K562 (cell line): Measurements from ENCODE around the gene BPHL. TPM values are rescaled to one million over a fixed set of nuclear protein-coding genes. Genes with fewer than 3 reads are reported as not detected.
A peak's percentile ranks its signal among the peaks of the same experiment; 100 is the strongest.

Source experiments
- ATAC-seq: fragments of 200-7000 bp; cut with Tn5 transposase; 3 replicates; pipeline ENCODE4 v1.9.1; 2020; ENCODE audit warnings: moderate library complexity
- BruUV-seq: library from RNA; stranded (reverse); fragments of 400-500 nt; replicated peaks from 2 replicates; lab custom pipeline; 2021; lab: Mats Ljungman, UMichigan
- CTCF ChIA-PET: fragments of 300-600 bp; formaldehyde crosslinking; extraction: SDS; loops from one replicate; lab custom pipeline; 2021; ENCODE audit warnings: low intra/inter-chr PET ratio; lab: Yijun Ruan, JAX
- POLR2A ChIA-PET: fragments of 300-600, 350-650 bp; sonication (Branson Sonifier 250); formaldehyde crosslinking; extraction: SDS; loops from one replicate; lab custom pipeline; 2021; ENCODE audit warnings: antibody characterized with exemption, inconsistent platforms; lab: Yijun Ruan, JAX
- DNase-seq, 4 experiments: peaks; one replicate each; pipeline versions ENCODE4 v3.0.0 to v3.0.0-alpha.2; 2011 to 2018; ENCODE audit warnings: low spot score in 3 of 4, mixed read lengths in 3 of 4; ENCODE audit errors: extremely low read depth in 1 of 4
- FAIRE-seq: peaks from 2 replicates; lab custom pipeline; 2011; peaks lifted over from hg19 to GRCh38; lab: Jason Lieb, UNC
- H2AFZ ChIP-seq: 2 replicates; pipeline ENCODE4 v1.6.0; 2011; ENCODE audit warnings: low read depth, low read length, control low read depth, inconsistent platforms
- H3K27ac ChIP-seq: fragments of 200-600 bp; 3 replicates; pipeline ENCODE4 v1.8.0; 2011; ENCODE audit warnings: low read depth, mild to moderate bottlenecking, control low read depth, inconsistent platforms, low read length, moderate library complexity, mixed read lengths; ENCODE audit errors: extremely low read depth
- H3K27me3 ChIP-seq, 2 experiments: fragments of 300-600 bp in 1 of 2; 2 replicates in 1 of 2; 3 replicates in 1 of 2; pipeline versions ENCODE4 v1.6.0 to v1.8.0; 2011; ENCODE audit warnings: inconsistent platforms in 2 of 2, low read length in 2 of 2, mild to moderate bottlenecking in 1 of 2, mixed read lengths in 1 of 2, moderate library complexity in 1 of 2; ENCODE audit not compliant: control insufficient read depth in 2 of 2, insufficient read depth in 2 of 2
- H3K36me3 ChIP-seq: fragments of 300-600 bp; 3 replicates; pipeline ENCODE4 v1.8.0; 2011; ENCODE audit warnings: mild to moderate bottlenecking, low read length, inconsistent platforms; ENCODE audit not compliant: control insufficient read depth, insufficient read depth
- H3K4me1 ChIP-seq, 2 experiments: fragments of 200-600 bp in 1 of 2; replicated peaks in 1 of 2; 2 replicates in 1 of 2; 3 replicates in 1 of 2; pipeline versions ENCODE4 v1.5.1 to v1.8.0; 2011; ENCODE audit warnings: inconsistent platforms in 2 of 2, low read length in 2 of 2, mild to moderate bottlenecking in 1 of 2, mixed read lengths in 1 of 2, moderate library complexity in 1 of 2; ENCODE audit not compliant: control insufficient read depth in 2 of 2, insufficient read depth in 2 of 2
- H3K4me2 ChIP-seq: 2 replicates; pipeline ENCODE4 v1.6.1; 2011; ENCODE audit warnings: low read length, control low read depth, inconsistent platforms, mixed read lengths; ENCODE audit not compliant: insufficient read depth
- H3K4me3 ChIP-seq: fragments of 200-600 bp; sonication (generic), shearing (Covaris generic); 2 replicates; pipeline ENCODE4 v1.5.1; 2016; ENCODE audit warnings: control low read depth, inconsistent platforms
- H3K79me2 ChIP-seq: fragments of 200-600 bp; 3 replicates; pipeline ENCODE4 v1.8.0; 2011; ENCODE audit warnings: low read length, inconsistent platforms; ENCODE audit not compliant: control insufficient read depth, insufficient read depth
- H3K9ac ChIP-seq, 2 experiments: 2 replicates each; pipeline versions ENCODE4 v1.6.0 to v1.6.1; 2011; ENCODE audit warnings: low read depth in 2 of 2, low read length in 2 of 2, control low read depth in 1 of 2, inconsistent platforms in 1 of 2, mild to moderate bottlenecking in 1 of 2, mixed read lengths in 1 of 2; ENCODE audit not compliant: insufficient read depth in 1 of 2
- H3K9me1 ChIP-seq: one replicate; pipeline ENCODE4 v1.6.0; 2011; ENCODE audit warnings: inconsistent platforms, mild to moderate bottlenecking, low read length, moderate library complexity; ENCODE audit not compliant: control insufficient read depth, insufficient read depth
- H3K9me3 ChIP-seq: replicated peaks from 2 replicates; pipeline ENCODE4 v1.5.1; 2011; ENCODE audit warnings: low read depth, low read length, inconsistent platforms; ENCODE audit not compliant: control insufficient read depth, insufficient read depth
- H4K20me1 ChIP-seq: replicated peaks from 2 replicates; pipeline ENCODE4 v1.6.1; 2011; ENCODE audit warnings: low read length, inconsistent platforms, mixed read lengths; ENCODE audit not compliant: control insufficient read depth, insufficient read depth
- BHLHE40 ChIP-seq: IDR thresholded peaks from 2 replicates; pipeline ENCODE4 v1.6.1; 2011; ENCODE audit warnings: low read length, improper control_type of control experiment
- CBFA2T2 ChIP-seq: fragments of 450-650 bp; conservative IDR thresholded peaks from 2 replicates; pipeline ENCODE4 v1.6.1; 2017; ENCODE audit warnings: mild to moderate bottlenecking
- TCF3 ChIP-seq: sonication (generic); formaldehyde crosslinking; IDR thresholded peaks from 2 replicates; pipeline ENCODE4 v1.4.0; 2020; ENCODE audit warnings: mild to moderate bottlenecking, missing genetic modification reagents
- TEAD1 ChIP-seq, 2 experiments: fragments of 450-650 bp in 1 of 2; sonication (generic) in 1 of 2; formaldehyde crosslinking; IDR thresholded peaks; 2 replicates each; pipeline versions ENCODE4 v1.4.0 to v1.8.0; 2020 to 2022; ENCODE audit warnings: mild to moderate bottlenecking in 2 of 2, missing genetic modification reagents in 1 of 2
- TRIM24 ChIP-seq, 2 experiments: fragments of 450-650 bp; IDR thresholded peaks; 2 replicates each; pipeline ENCODE4 v1.6.1; 2016
- ZNF584 ChIP-seq: fragments of 200-800 bp; sonication (Bioruptor generic); IDR thresholded peaks from 2 replicates; pipeline ENCODE4 v1.6.1; 2016; ENCODE audit warnings: low read depth, mild to moderate bottlenecking, missing genetic modification characterization, missing compliant biosample characterization
- WGBS: fragments of 100-300 bp; shearing (Covaris generic); methylation state at CpG from one replicate; pipeline ENCODE4 v1.1.6; 2016; ENCODE audit warnings: low coverage, mixed read lengths; ENCODE audit not compliant: insufficient coverage; ENCODE audit errors: missing lambda C conversion rate; 5-methylcytosine and 5-hydroxymethylcytosine counted together
- in situ Hi-C: fragments of 300-500 bp; cut with MboI; formaldehyde crosslinking; loops from 4 replicates; pipeline ENCODE4 v1.15.0; 2018; ENCODE audit warnings: inconsistent platforms, mixed read lengths
- intact Hi-C: fragments of 100-400 bp; cut with micrococcal nuclease; formaldehyde crosslinking; loops from 2 replicates; pipeline ENCODE4 v1.14.2; 2022
- polyA plus RNA-seq, 8 experiments: library from polyadenylated mRNA; depleted of rRNA in 4 of 8; stranded (reverse) in 5 of 8; unstranded in 3 of 8; fragments of >200 nt; fragmentation: Nextera tagmentation in 2 of 8; fragmentation: Illumina TruSeq in 1 of 8; extraction: Ambion mirVana in 2 of 8; extraction: Trizol in 1 of 8; gene quantifications; 2 replicates each; pipeline versions ENCODE4 v1.2.1 to v1.2.3, GENCODE V29; 2011 to 2014; ENCODE audit warnings: inconsistent platforms in 1 of 8, missing spikeins in 1 of 8
- total RNA-seq, 7 experiments: library from RNA; depleted of rRNA in 6 of 7; stranded (reverse); fragments of >200 nt in 6 of 7; fragmentation: Illumina TruSeq in 2 of 7; extraction: Trizol in 2 of 7; gene quantifications; 2 replicates each; pipeline versions ENCODE4 v1.2.1 to v1.2.3, GENCODE V29; 2011 to 2021; ENCODE audit warnings: low replicate concordance in 1 of 7
- TF ChIP-seq, protein P1 (sequence below): sonication (generic); formaldehyde crosslinking; IDR thresholded peaks from 2 replicates; pipeline ENCODE4 v1.8.0; 2022; ENCODE audit warnings: mild to moderate bottlenecking, missing genetic modification reagents, borderline replicate concordance
- TF ChIP-seq, protein P2 (sequence below): fragments of 450-650 bp; IDR thresholded peaks from 2 replicates; pipeline ENCODE4 v1.6.1; 2016; ENCODE audit warnings: mild to moderate bottlenecking, moderate library complexity

The BPHL gene
- total and polyA plus RNA-seq, 9 of the 15 experiments (the other 6 are each of a cell fraction or from before 2014, with no cell fraction given), result 3.5 to 17.4 (median 8.2) TPM

DNA sequence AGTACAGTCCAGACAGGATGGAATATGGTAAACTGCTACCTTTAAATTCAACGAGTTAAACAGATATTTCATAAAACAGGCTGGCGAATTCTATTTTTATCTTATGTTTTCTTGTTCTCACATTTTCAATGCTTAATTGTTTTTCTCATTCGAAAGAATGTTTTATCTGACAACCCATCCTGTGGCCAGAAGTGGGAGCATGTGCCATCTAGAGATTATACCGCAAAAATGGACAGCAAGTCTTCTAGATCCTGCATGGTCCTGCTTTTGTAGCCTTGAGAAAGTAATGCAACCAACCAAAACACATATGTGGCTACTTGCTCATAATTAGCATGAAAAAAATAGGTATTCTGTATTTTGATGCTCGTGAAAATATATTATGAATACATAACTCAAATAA is 78.3 kb downstream of the BPHL start:
- H3K4me2 ChIP-seq, result no peak overlapping the region
- H3K36me3 ChIP-seq, result no peaks in the 10 kb centered on the region
- in situ Hi-C loops, result no loop called here
- H3K4me1 ChIP-seq, result peaks cover 12 to 16% of the 10 kb centered on the region in 2 experiments; a peak in 4 of 5 replicates
- WGBS, result 32% methylated on average over 5 of the region's 5 CpGs
- ChIA-PET CTCF (interaction anchor here (0.6 kb wide), 1 partner anchor 405 kb away, joined by 4 read pairs; no protein-coding TSS in a partner anchor), POLR2A (interaction anchor here (0.8 to 1.4 kb wide), 3 partner anchors 16 to 39 kb away, joined by 3 to 6 read pairs (median 4); partner anchors contain the start of gene TUBB2A)
- no peaks in the 10 kb centered on the region for H3K27me3 ChIP-seq
- peaks cover 11% of the 10 kb centered on the region; the same call in 2 of the 3 replicates for H3K79me2 ChIP-seq
- H3K9me3 ChIP-seq, result peaks cover 8% of the 10 kb centered on the region; the same call in 1 of the 2 replicates
- H3K9me1 ChIP-seq, result no peaks in the 10 kb centered on the region
- DNase-seq (peak in 2 of 4 experiments; percentile 47 to 59), ATAC-seq (0 out of 3 replicates have a peak, but pooled peaks have one; percentile 17), FAIRE-seq (peak; percentile 55)
- H3K4me3 ChIP-seq, result no peak overlapping the region
- H4K20me1 ChIP-seq, result no peaks in the 10 kb centered on the region
- peak overlapping the region in 1 of 2 experiments; percentile 53; a peak in 1 of 4 replicates for H3K9ac ChIP-seq
- H2AFZ ChIP-seq, result peak overlapping the region; percentile 92
- peak overlapping the region; percentile 65; the same call in 2 of the 3 replicates for H3K27ac ChIP-seq
- no TSS peak for BruUV-seq
- intact Hi-C loops, result loop anchor here (1.0 kb wide), 1 partner anchor 70 kb away; no protein-coding TSS in a partner anchor
- TF ChIP-seq TRIM24 (IDR thresholded peaks at IDR 0.05), result peak; percentile 21 to 49; a peak in 2 of 4 replicates
- TF ChIP-seq, protein P1, sequence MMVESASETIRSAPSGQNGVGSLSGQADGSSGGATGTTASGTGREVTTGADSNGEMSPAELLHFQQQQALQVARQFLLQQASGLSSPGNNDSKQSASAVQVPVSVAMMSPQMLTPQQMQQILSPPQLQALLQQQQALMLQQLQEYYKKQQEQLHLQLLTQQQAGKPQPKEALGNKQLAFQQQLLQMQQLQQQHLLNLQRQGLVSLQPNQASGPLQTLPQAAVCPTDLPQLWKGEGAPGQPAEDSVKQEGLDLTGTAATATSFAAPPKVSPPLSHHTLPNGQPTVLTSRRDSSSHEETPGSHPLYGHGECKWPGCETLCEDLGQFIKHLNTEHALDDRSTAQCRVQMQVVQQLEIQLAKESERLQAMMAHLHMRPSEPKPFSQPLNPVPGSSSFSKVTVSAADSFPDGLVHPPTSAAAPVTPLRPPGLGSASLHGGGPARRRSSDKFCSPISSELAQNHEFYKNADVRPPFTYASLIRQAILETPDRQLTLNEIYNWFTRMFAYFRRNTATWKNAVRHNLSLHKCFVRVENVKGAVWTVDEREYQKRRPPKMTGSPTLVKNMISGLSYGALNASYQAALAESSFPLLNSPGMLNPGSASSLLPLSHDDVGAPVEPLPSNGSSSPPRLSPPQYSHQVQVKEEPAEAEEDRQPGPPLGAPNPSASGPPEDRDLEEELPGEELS (CRISPR knock-in tag), result no peak
- peak; percentile 25; the same call in 1 of the 2 replicates for TF ChIP-seq BHLHE40
- peak; percentile 82 for TF ChIP-seq TCF3 (CRISPR knock-in tag)
- TF ChIP-seq TEAD1 (CRISPR knock-in tag; IDR thresholded peaks at IDR 0.05), result 0 out of 4 replicates have a peak, but pooled peaks of 1 of the 2 experiments have one; percentile 22
- TF ChIP-seq ZNF584 (CRISPR knock-in tag), result no peak
- peak; percentile 34; the same call in 1 of the 2 replicates for TF ChIP-seq CBFA2T2
- TF ChIP-seq, protein P2, sequence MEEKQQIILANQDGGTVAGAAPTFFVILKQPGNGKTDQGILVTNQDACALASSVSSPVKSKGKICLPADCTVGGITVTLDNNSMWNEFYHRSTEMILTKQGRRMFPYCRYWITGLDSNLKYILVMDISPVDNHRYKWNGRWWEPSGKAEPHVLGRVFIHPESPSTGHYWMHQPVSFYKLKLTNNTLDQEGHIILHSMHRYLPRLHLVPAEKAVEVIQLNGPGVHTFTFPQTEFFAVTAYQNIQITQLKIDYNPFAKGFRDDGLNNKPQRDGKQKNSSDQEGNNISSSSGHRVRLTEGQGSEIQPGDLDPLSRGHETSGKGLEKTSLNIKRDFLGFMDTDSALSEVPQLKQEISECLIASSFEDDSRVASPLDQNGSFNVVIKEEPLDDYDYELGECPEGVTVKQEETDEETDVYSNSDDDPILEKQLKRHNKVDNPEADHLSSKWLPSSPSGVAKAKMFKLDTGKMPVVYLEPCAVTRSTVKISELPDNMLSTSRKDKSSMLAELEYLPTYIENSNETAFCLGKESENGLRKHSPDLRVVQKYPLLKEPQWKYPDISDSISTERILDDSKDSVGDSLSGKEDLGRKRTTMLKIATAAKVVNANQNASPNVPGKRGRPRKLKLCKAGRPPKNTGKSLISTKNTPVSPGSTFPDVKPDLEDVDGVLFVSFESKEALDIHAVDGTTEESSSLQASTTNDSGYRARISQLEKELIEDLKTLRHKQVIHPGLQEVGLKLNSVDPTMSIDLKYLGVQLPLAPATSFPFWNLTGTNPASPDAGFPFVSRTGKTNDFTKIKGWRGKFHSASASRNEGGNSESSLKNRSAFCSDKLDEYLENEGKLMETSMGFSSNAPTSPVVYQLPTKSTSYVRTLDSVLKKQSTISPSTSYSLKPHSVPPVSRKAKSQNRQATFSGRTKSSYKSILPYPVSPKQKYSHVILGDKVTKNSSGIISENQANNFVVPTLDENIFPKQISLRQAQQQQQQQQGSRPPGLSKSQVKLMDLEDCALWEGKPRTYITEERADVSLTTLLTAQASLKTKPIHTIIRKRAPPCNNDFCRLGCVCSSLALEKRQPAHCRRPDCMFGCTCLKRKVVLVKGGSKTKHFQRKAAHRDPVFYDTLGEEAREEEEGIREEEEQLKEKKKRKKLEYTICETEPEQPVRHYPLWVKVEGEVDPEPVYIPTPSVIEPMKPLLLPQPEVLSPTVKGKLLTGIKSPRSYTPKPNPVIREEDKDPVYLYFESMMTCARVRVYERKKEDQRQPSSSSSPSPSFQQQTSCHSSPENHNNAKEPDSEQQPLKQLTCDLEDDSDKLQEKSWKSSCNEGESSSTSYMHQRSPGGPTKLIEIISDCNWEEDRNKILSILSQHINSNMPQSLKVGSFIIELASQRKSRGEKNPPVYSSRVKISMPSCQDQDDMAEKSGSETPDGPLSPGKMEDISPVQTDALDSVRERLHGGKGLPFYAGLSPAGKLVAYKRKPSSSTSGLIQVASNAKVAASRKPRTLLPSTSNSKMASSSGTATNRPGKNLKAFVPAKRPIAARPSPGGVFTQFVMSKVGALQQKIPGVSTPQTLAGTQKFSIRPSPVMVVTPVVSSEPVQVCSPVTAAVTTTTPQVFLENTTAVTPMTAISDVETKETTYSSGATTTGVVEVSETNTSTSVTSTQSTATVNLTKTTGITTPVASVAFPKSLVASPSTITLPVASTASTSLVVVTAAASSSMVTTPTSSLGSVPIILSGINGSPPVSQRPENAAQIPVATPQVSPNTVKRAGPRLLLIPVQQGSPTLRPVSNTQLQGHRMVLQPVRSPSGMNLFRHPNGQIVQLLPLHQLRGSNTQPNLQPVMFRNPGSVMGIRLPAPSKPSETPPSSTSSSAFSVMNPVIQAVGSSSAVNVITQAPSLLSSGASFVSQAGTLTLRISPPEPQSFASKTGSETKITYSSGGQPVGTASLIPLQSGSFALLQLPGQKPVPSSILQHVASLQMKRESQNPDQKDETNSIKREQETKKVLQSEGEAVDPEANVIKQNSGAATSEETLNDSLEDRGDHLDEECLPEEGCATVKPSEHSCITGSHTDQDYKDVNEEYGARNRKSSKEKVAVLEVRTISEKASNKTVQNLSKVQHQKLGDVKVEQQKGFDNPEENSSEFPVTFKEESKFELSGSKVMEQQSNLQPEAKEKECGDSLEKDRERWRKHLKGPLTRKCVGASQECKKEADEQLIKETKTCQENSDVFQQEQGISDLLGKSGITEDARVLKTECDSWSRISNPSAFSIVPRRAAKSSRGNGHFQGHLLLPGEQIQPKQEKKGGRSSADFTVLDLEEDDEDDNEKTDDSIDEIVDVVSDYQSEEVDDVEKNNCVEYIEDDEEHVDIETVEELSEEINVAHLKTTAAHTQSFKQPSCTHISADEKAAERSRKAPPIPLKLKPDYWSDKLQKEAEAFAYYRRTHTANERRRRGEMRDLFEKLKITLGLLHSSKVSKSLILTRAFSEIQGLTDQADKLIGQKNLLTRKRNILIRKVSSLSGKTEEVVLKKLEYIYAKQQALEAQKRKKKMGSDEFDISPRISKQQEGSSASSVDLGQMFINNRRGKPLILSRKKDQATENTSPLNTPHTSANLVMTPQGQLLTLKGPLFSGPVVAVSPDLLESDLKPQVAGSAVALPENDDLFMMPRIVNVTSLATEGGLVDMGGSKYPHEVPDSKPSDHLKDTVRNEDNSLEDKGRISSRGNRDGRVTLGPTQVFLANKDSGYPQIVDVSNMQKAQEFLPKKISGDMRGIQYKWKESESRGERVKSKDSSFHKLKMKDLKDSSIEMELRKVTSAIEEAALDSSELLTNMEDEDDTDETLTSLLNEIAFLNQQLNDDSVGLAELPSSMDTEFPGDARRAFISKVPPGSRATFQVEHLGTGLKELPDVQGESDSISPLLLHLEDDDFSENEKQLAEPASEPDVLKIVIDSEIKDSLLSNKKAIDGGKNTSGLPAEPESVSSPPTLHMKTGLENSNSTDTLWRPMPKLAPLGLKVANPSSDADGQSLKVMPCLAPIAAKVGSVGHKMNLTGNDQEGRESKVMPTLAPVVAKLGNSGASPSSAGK, result 0 out of 2 replicates have a peak, but pooled peaks have one; percentile 13
